ENCODE data around the gene NME2.

The NME2 gene

GRCh38 chr17:51214920-51215319, 48.7 kb downstream of the NME2 start:
- no peak for DNase-seq

- no peak for DNase-seq
Measured at GRCh38 chr17:51217946-51218345, 51.7 kb downstream of the NME2 start.

DNA sequence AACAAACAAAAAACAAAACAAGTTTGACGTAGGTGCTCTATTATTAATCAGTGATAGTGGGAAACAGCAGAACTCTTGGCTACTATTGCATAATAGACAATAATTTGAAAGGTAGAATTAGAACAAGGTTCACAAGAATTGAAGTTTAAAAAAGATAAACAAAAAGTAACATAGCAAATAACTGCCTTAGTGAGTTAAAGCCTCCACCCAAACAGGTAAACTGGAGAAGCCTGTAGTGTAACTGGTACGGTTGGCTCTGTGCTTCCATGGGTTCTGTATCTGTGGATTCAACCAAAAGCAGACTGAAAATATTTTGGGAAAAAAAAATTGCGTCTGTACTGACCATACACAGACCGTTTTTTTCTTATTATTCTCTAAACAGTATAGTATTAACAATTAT, 55.1 kb downstream of the NME2 start:
- no peak for DNase-seq
